H1 (cell line): ENCODE measurements around the gene RBM17. TPM values are rescaled to one million over a fixed set of nuclear protein-coding genes. Genes with fewer than 3 reads are reported as not detected.

Source experiments
- ATF3 ChIP-seq: IDR thresholded peaks from 2 replicates; pipeline ENCODE4 v1.6.1; 2011; ENCODE audit warnings: low read depth, mild to moderate bottlenecking, low read length; ENCODE audit not compliant: insufficient read depth
- CEBPB ChIP-seq: IDR thresholded peaks from 2 replicates; pipeline ENCODE4 v1.6.1; 2012; ENCODE audit warnings: low read depth, low read length
- EZH2 ChIP-seq: fragments of 200-600 bp; sonication (generic); IDR thresholded peaks from 2 replicates; pipeline ENCODE4 v1.7.1; 2012; ENCODE audit warnings: low read depth, mild to moderate bottlenecking, moderate library complexity, low read length, inconsistent platforms; ENCODE audit not compliant: severe bottlenecking
- HDAC2 ChIP-seq, 2 experiments: fragments of 300-600 bp in 1 of 2; sonication (generic) in 1 of 2; IDR thresholded peaks; 2 replicates each; pipeline ENCODE4 v1.6.1; 2011 to 2012; ENCODE audit warnings: low read depth in 2 of 2, low read length in 2 of 2, mild to moderate bottlenecking in 2 of 2, moderate library complexity in 2 of 2, borderline replicate concordance in 1 of 2, inconsistent platforms in 1 of 2
- KDM1A ChIP-seq: fragments of 200-600, 300-600 bp; sonication (generic); IDR thresholded peaks from 2 replicates; pipeline ENCODE4 v1.7.1; 2016; ENCODE audit warnings: mild to moderate bottlenecking, low read length, borderline replicate concordance
- KDM4A ChIP-seq: IDR thresholded peaks from one replicate; pipeline ENCODE4 v1.7.1; 2012; ENCODE audit warnings: low read depth, mild to moderate bottlenecking, moderate library complexity, low read length, inconsistent platforms; ENCODE audit not compliant: severe bottlenecking
- KDM5A ChIP-seq: fragments of 200-600 bp; IDR thresholded peaks from 2 replicates; pipeline ENCODE4 v1.7.1; 2012; ENCODE audit warnings: mild to moderate bottlenecking, low read length, inconsistent platforms, mixed read lengths
- NANOG ChIP-seq: IDR thresholded peaks from 2 replicates; pipeline ENCODE4 v1.6.1; 2011; ENCODE audit warnings: low read length, low read depth, mild to moderate bottlenecking, inconsistent platforms; ENCODE audit not compliant: insufficient read depth, poor library complexity, severe bottlenecking
- RAD21 ChIP-seq, 2 experiments: IDR thresholded peaks in 1 of 2; conservative IDR thresholded peaks in 1 of 2; 2 replicates each; pipeline ENCODE4 v1.6.1; 2011; ENCODE audit warnings: low read depth in 2 of 2, low read length in 2 of 2, improper control_type of control experiment in 1 of 2, inconsistent platforms in 1 of 2, mild to moderate bottlenecking in 1 of 2, moderate library complexity in 1 of 2
- SAP30 ChIP-seq: fragments of 300-600 bp; sonication (generic); IDR thresholded peaks from 2 replicates; pipeline ENCODE4 v1.7.1; 2012; ENCODE audit warnings: low read length, moderate library complexity, mild to moderate bottlenecking, inconsistent platforms; ENCODE audit not compliant: insufficient read depth, insufficient replicate concordance
- SIN3A ChIP-seq, 2 experiments: IDR thresholded peaks in 1 of 2; conservative IDR thresholded peaks in 1 of 2; 2 replicates each; pipeline ENCODE4 v1.6.1; 2011 to 2012; ENCODE audit warnings: low read length in 2 of 2, improper control_type of control experiment in 1 of 2, low read depth in 1 of 2, mild to moderate bottlenecking in 1 of 2
- SIX5 ChIP-seq: IDR thresholded peaks from 2 replicates; pipeline ENCODE4 v1.6.1; 2011; ENCODE audit warnings: mild to moderate bottlenecking, low read depth, low read length
- TAF1 ChIP-seq: IDR thresholded peaks from 2 replicates; pipeline ENCODE4 v1.6.1; 2011; ENCODE audit warnings: mild to moderate bottlenecking, low read depth, low read length
- TBP ChIP-seq: IDR thresholded peaks from 2 replicates; pipeline ENCODE4 v1.6.1; 2011; ENCODE audit warnings: low read depth, low read length, improper control_type of control experiment
- USF2 ChIP-seq: IDR thresholded peaks from 2 replicates; pipeline ENCODE4 v1.6.1; 2011; ENCODE audit warnings: low read length, improper control_type of control experiment
- polyA plus RNA-seq, 7 experiments: library from polyadenylated mRNA; depleted of rRNA in 3 of 7; stranded (reverse) in 5 of 7; unstranded in 2 of 7; fragments of >200 nt in 5 of 7; fragments of 200-250 nt in 2 of 7; gene quantifications; 1 replicate in 5 of 7; 2 replicates in 1 of 7; 4 replicates in 1 of 7; pipeline versions ENCODE4 v1.2.1 to v1.2.3, GENCODE V29; 2011 to 2013; ENCODE audit warnings: missing spikeins in 2 of 7, mixed read lengths in 2 of 7
- total RNA-seq: library from RNA; stranded (reverse); fragmentation: NEBNext Ultra II Directional; extraction: Animal tissue kit (Norgen Biotek cat#: 25700); gene quantifications from 2 replicates; pipeline ENCODE4 v1.2.1, GENCODE V29; 2021

The RBM17 gene
- total and polyA plus RNA-seq, 2 of the 8 experiments (the other 6 are each of a cell fraction or from before 2014, with no cell fraction given) = 15.7 to 128 TPM

- no peak for TF ChIP-seq USF2
- no peak for TF ChIP-seq SAP30
- no peak for TF ChIP-seq KDM5A
- peak; percentile 62; the same call in 1 of the 2 replicates for TF ChIP-seq TAF1
- peak; percentile 71 to 80 for TF ChIP-seq RAD21 (IDR thresholded peaks at IDR 0.05 in 1 of 2, conservative IDR thresholded peaks at IDR 0.05 in 1 of 2; ENCODE audit: low read depth in 2 of 2, low read length in 2 of 2)
- peak; percentile 9 to 48; a peak in 1 of 4 replicates for TF ChIP-seq SIN3A (conservative IDR thresholded peaks at IDR 0.05 in 1 of 2, IDR thresholded peaks at IDR 0.05 in 1 of 2; ENCODE audit: low read depth in 1 of 2, low read length in 2 of 2)
- no peak for TF ChIP-seq KDM1A
- no peak for TF ChIP-seq NANOG
- TF ChIP-seq TBP = 0 out of 2 replicates have a peak, but pooled peaks have one; percentile 35
- no peak for TF ChIP-seq KDM4A
- TF ChIP-seq ATF3 = peak; percentile 93
- TF ChIP-seq SIX5 = no peak
- TF ChIP-seq EZH2 = no peak
- no peak for TF ChIP-seq CEBPB
- TF ChIP-seq HDAC2 (IDR thresholded peaks at IDR 0.05; ENCODE audit: borderline replicate concordance in 1 of 2, low read depth in 2 of 2, low read length in 2 of 2) = peak in 1 of 2 experiments; percentile 63; a peak in 1 of 4 replicates
Measured at GRCh38 chr10:6088721-6089333, at the start of gene RBM17 (continued).
